ENCODE measurements around the gene HSD3B1. TPM values are rescaled to one million over a fixed set of nuclear protein-coding genes. Genes with fewer than 3 reads are reported as not detected.
"Not testable (repeated sequence)": the region's sequence is repeated elsewhere in the genome, so short reads cannot be mapped to it uniquely, and the experiment has no call there.

Gene HSD3B1
- total and polyA plus RNA-seq, 5 donors, result not detected

DNA sequence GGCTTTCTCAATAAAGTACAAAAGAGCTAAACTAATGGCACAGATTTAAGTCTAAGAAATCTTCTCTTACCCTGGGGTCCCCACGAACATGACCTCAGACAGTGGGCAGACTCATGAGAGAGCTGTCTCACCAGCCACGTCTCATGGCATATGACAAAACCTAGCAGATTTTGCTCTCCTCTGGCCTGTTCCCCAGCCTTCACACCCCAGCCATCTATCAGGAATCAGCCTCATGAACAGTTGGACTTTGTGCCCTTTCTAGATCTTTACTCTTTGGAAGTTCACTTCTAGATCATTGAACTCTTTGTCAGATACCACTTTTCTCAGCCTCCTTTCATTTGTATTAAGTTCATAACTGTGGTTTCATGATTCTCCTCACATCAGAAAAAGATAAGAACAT, 14.2 kb upstream of the HSD3B1 start:
- intact Hi-C loops (cut with DNase I), result no loop called here
- H3K27ac ChIP-seq (ENCODE audit: low read length), result no peak overlapping the region
- no peak overlapping the region for H3K4me3 ChIP-seq (ENCODE audit: low read length)
- no peak for ATAC-seq
- no peak for DNase-seq
- H3K9me3 ChIP-seq (ENCODE audit: control insufficient read depth, low read length), result peaks cover 2% of the 10 kb centered on the region
- H3K4me1 ChIP-seq (ENCODE audit: control insufficient read depth, insufficient read depth, low read length), result no peaks in the 10 kb centered on the region
- no peaks in the 10 kb centered on the region for H3K27me3 ChIP-seq (ENCODE audit: control insufficient read depth, insufficient read depth)
- 83% methylated on average over 2 of the region's 2 CpGs for WGBS

DNA sequence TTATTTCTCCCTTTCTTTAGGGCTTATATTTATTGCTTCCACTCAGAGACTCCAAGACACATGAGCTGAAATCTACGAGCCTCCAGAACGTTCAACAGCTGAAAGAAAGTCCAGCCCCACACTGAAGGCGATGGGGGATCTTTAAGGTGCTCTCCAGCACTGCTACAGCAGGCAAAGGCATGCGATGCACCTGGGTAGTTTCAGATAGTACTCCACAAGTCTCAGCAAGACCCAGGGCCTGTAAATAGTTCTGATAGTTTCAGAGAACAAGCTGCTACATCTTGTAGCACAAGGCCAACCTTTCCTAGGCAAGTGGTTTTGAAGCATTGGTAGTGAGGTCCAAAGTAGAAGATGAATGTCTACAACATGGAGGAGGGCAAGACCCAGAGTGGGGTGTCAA, 2.2 kb upstream of the HSD3B1 start:
- no peaks in the 10 kb centered on the region for H3K9me3 ChIP-seq (ENCODE audit: control insufficient read depth, low read length)
- no peak for DNase-seq
- H3K4me3 ChIP-seq (ENCODE audit: low read length), result no peak overlapping the region
- no peak for ATAC-seq
- no peaks in the 10 kb centered on the region for H3K4me1 ChIP-seq (ENCODE audit: control insufficient read depth, insufficient read depth, low read length)
- no peak overlapping the region for H3K27ac ChIP-seq (ENCODE audit: low read length)
- intact Hi-C loops (cut with DNase I), result no loop called here
- no peaks in the 10 kb centered on the region for H3K27me3 ChIP-seq (ENCODE audit: control insufficient read depth, insufficient read depth)
- WGBS, result 82% methylated on average over 4 of the region's 4 CpGs

DNA sequence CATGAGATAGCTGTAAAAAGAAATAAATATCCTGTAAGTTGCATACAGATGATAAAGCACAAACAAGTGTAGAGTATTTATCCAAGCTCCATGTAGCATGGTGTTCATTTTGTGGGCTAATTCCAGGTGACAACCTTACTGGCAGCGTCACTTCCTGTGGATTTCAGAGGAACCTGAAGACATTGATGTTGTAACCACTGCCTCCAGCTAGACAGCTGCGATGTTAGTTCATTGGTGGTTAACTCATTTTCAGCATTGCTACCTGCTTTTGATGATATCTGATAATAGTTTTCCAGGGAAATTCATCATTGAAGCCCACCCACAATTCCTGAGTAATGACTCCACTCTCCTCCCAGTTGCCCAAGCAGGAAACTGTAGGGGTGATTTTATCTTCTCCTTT, 3.0 kb downstream of the HSD3B1 start:
- WGBS, result 88% methylated on average over 2 of the region's 2 CpGs
- Histone ChIP-seq H3K4me1 (ENCODE audit: control insufficient read depth, insufficient read depth, low read length) (no peaks in the 10 kb centered on the region), H3K4me3 (ENCODE audit: low read length) (no peak overlapping the region), H3K27me3 (ENCODE audit: control insufficient read depth, insufficient read depth) (no peaks in the 10 kb centered on the region), H3K9me3 (ENCODE audit: control insufficient read depth, low read length) (no peaks in the 10 kb centered on the region), H3K27ac (ENCODE audit: low read length) (no peak overlapping the region)
- no peak for DNase-seq
- intact Hi-C loops (cut with DNase I), result no loop called here
- ATAC-seq, result no peak

DNA sequence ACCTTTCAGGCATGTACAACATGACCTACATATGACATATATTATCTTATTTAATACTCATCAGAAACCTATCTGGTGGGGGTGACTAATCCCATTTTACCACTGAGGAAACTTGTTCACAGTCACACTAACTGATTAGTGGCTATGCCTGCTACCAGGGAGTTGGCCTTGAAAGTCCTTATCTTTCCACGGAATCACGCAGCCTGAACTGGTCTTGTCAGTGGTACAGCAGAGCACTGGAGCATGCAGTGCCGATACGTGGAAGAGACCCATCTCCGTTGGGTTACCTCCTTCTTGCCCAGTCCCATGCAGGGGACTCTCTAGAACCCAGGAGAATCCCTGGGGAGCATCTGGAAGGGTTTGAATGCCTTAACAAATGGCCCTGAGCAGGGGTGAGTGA, 8.2 kb downstream of the HSD3B1 start:
- Histone ChIP-seq H3K27me3 (ENCODE audit: control insufficient read depth, insufficient read depth) (no peaks in the 10 kb centered on the region), H3K4me1 (ENCODE audit: control insufficient read depth, insufficient read depth, low read length) (no peaks in the 10 kb centered on the region), H3K4me3 (ENCODE audit: low read length) (no peak overlapping the region), H3K27ac (ENCODE audit: low read length) (no peak overlapping the region), H3K9me3 (ENCODE audit: control insufficient read depth, low read length) (peaks cover 2% of the 10 kb centered on the region)
- DNase-seq, result no peak
- no peak for ATAC-seq
- intact Hi-C loops (cut with DNase I), result no loop called here
- 90% methylated on average over 5 of the region's 5 CpGs for WGBS

DNA sequence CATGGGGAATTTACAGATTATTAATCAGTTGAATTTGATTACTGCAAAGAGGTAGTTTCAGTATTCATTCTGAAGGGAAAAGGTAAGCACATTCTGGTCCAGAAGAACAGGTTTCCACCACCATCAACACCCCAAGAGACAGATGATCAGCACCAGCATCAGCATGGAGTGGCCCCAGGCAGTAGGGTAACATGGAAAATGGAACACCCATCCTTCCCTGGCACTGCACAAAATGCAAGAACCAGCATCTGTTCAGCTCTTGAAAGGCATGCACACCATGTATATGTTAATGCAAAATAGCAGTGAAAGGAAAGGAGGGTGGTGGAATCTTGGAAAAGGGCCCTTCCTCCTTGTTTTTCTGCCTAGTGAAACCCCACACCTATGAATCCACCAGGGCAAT, 9.2 kb downstream of the HSD3B1 start:
- H3K27ac ChIP-seq (ENCODE audit: low read length), result no peak overlapping the region
- H3K27me3 ChIP-seq (ENCODE audit: control insufficient read depth, insufficient read depth), result no peaks in the 10 kb centered on the region
- no peaks in the 10 kb centered on the region for H3K4me1 ChIP-seq (ENCODE audit: control insufficient read depth, insufficient read depth, low read length)
- no peak overlapping the region for H3K4me3 ChIP-seq (ENCODE audit: low read length)
- peaks cover 2% of the 10 kb centered on the region for H3K9me3 ChIP-seq (ENCODE audit: control insufficient read depth, low read length)
- DNase-seq (no peak), ATAC-seq (no peak)
- intact Hi-C loops (cut with DNase I), result no loop called here

DNA sequence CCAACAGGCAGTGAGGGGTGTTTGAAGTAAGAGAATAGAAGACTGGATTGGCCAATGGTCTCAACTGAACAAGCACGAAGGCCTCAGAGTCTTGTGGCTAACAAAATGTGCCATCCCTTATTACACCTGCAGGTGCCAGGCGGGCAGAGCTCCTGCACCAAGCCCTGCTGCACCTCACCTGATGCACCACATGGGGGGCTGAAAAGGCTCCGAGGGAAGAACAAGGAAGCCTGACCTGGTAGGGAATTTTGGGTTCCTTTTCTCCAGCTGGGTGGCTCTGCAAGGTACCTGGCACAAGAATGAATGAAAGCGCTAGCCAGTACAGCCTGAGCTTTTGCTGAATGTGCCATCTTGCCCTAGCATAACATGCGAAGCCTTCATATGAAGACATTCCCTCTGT, 9.7 kb downstream of the HSD3B1 start:
- Histone ChIP-seq H3K9me3 (ENCODE audit: control insufficient read depth, low read length) (peaks cover 2% of the 10 kb centered on the region), H3K27me3 (ENCODE audit: control insufficient read depth, insufficient read depth) (no peaks in the 10 kb centered on the region), H3K4me3 (ENCODE audit: low read length) (no peak overlapping the region), H3K4me1 (ENCODE audit: control insufficient read depth, insufficient read depth, low read length) (no peaks in the 10 kb centered on the region), H3K27ac (ENCODE audit: low read length) (no peak overlapping the region)
- ATAC-seq (no peak), DNase-seq (no peak)
- intact Hi-C loops (cut with DNase I), result no loop called here
- 82% methylated on average over 5 of the region's 5 CpGs for WGBS

DNA sequence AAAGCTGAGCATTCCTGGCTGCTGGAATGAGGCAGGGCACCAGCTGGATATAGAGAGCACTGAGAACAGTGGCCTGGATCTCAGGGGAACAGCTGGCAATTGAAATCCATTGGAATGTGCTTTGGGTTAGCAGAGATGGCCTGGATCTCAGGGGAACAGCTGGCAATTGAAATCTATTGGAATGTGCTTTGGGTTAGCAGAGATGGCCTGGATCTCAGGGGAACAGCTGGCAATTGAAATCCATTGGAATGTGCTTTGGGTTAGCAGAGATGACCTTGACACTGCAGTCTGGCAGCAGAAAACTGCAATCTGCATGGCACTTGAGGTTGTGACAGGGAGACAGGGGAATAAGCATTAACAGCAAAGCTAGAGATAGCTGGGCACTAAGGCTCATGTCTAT, 10.7 kb downstream of the HSD3B1 start:
- ATAC-seq, result peak in 1 of 2 donors; percentile 55

DNA sequence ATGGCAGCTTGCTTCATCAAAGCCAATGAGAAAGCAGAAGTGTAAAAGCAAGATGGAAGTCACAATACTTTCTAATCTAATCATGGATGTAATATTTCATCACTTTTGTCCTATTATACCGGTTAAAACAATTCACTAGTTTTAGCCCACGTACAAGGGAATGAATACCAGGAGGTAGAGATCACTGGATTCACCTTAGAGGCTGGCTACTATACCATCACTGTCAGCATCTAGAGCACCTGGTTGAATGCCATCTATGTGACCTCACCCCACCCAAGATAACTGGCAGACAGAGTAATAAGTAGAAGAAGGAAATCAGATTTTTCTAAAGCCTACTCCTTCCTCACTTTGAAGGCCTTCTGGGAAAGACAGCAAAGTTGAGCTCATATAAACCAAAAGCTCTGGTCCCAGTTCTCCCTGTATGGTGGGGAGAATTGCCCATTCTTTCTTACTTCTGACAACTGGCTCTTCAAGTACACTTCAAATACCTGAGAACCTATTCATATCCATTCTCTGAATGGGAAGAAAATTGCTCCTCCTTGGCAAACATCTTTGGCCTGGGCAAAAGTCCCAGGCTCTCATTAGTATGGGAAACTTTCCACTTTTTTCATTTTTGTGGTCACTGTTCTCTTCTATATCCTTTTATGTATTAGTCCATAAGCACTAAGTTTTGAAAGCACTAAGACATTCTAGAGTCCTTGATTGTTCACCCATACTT, 24.8 kb downstream of the HSD3B1 start:
- intact Hi-C loops (cut with DNase I), result no loop called here
- no peak for ATAC-seq
- WGBS, result 76% methylated on average over 2 of the region's 2 CpGs

More for the DNA sequence above, 10.7 kb downstream of the HSD3B1 start:
- DNase-seq; intact Hi-C loops (cut with DNase I); H3K4me3 ChIP-seq (ENCODE audit: low read length); H3K27me3 ChIP-seq (ENCODE audit: control insufficient read depth, insufficient read depth); H3K27ac ChIP-seq (ENCODE audit: low read length); H3K4me1 ChIP-seq (ENCODE audit: control insufficient read depth, insufficient read depth, low read length); H3K9me3 ChIP-seq (ENCODE audit: control insufficient read depth, low read length): not testable (repeated sequence)

DNA sequence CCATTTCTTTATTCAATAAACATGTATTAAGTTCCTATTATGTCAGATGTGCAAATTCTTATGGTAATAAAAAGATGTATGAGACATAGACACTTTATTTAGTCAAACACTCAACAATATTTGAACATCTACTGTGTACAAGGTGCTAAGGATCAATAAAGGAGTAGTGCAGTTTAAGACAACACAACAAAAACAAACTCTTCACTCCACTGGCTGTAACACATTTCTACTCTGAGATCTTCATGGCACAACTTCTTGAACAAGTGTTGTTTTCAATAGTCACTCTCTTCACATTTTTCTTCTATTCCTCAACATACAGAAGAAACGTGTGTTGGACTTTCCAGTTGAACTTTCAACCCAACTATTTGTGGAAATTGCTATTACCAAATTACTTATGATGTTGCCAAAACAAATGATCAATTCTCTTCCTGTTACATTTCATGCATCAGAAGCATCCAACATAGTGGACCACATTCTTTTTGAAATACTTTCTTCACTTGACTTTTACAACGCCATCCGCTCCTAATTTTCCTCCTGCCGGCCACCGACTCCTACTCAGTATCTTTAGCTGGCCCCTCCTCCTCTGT, 25.4 kb downstream of the HSD3B1 start:
- ATAC-seq, result no peak
- H3K4me3 ChIP-seq (ENCODE audit: low read length), result no peak overlapping the region
- WGBS, result 87% methylated on average over 5 of the region's 5 CpGs
- DNase-seq, result no peak
- no peaks in the 10 kb centered on the region for H3K9me3 ChIP-seq (ENCODE audit: control insufficient read depth, low read length)
- H3K27me3 ChIP-seq (ENCODE audit: control insufficient read depth, insufficient read depth), result no peaks in the 10 kb centered on the region
- intact Hi-C loops (cut with DNase I), result no loop called here
- no peak overlapping the region for H3K27ac ChIP-seq (ENCODE audit: low read length)
- H3K4me1 ChIP-seq (ENCODE audit: control insufficient read depth, insufficient read depth, low read length), result no peaks in the 10 kb centered on the region

More for the DNA sequence above, 24.8 kb downstream of the HSD3B1 start:
- DNase-seq, result no peak
- Histone ChIP-seq H3K27me3 (ENCODE audit: control insufficient read depth, insufficient read depth) (no peaks in the 10 kb centered on the region), H3K4me3 (ENCODE audit: low read length) (no peak overlapping the region), H3K4me1 (ENCODE audit: control insufficient read depth, insufficient read depth, low read length) (no peaks in the 10 kb centered on the region), H3K9me3 (ENCODE audit: control insufficient read depth, low read length) (peaks cover under 1% of the 10 kb centered on the region), H3K27ac (ENCODE audit: low read length) (no peak overlapping the region)

DNA sequence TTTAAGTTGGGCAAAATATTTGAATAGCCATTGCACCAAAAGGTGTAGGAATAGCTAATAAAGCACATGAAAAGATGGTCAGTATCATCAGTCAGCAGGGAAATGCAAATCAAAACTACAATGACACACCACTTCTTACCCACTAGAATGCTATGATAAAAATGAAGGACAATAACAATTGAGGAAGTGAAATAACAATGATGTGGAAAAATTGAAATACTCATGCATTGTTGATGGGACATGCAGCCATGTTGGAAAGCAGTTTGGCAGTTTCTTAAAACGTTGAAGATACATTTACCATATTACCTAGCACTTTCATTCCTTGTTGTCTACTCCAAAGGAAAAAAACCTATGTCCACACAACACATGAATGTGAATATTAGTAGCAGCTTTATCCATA, 28.4 kb downstream of the HSD3B1 start:
- intact Hi-C loops (cut with DNase I), result no loop called here
- WGBS, result 57% methylated on average over 1 of the region's 1 CpG

DNA sequence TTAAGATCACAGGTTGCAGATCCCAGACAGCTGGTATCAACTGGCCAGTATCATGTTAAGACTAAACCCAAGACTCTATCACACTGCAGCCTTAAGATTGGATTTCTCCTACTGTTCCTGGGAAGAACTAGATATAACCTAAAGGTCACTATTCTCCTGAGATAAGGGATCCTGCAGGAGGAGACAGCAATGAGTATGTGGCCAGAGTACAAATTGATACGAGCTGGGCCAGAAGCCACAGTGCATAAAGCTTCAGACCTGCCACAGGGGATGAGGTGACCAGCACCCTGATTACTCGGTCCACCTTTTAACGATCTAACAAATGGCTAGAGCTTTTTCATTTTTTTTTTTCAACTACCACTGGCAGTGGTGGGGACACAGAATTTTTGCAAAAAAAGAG, 31.0 kb downstream of the HSD3B1 start:
- WGBS, result 75% methylated on average over 3 of the region's 3 CpGs
- ATAC-seq (no peak), DNase-seq (no peak)
- Histone ChIP-seq H3K27me3 (ENCODE audit: control insufficient read depth, insufficient read depth) (no peaks in the 10 kb centered on the region), H3K9me3 (ENCODE audit: control insufficient read depth, low read length) (no peaks in the 10 kb centered on the region), H3K27ac (ENCODE audit: low read length) (no peak overlapping the region), H3K4me1 (ENCODE audit: control insufficient read depth, insufficient read depth, low read length) (no peaks in the 10 kb centered on the region), H3K4me3 (ENCODE audit: low read length) (no peak overlapping the region)
- intact Hi-C loops (cut with DNase I), result no loop called here

More for the DNA sequence above, 28.4 kb downstream of the HSD3B1 start:
- Histone ChIP-seq H3K27ac (ENCODE audit: low read length) (no peak overlapping the region), H3K4me1 (ENCODE audit: control insufficient read depth, insufficient read depth, low read length) (no peaks in the 10 kb centered on the region), H3K4me3 (ENCODE audit: low read length) (no peak overlapping the region), H3K9me3 (ENCODE audit: control insufficient read depth, low read length) (no peaks in the 10 kb centered on the region), H3K27me3 (ENCODE audit: control insufficient read depth, insufficient read depth) (no peaks in the 10 kb centered on the region)
- DNase-seq, result no peak
- no peak for ATAC-seq

DNA sequence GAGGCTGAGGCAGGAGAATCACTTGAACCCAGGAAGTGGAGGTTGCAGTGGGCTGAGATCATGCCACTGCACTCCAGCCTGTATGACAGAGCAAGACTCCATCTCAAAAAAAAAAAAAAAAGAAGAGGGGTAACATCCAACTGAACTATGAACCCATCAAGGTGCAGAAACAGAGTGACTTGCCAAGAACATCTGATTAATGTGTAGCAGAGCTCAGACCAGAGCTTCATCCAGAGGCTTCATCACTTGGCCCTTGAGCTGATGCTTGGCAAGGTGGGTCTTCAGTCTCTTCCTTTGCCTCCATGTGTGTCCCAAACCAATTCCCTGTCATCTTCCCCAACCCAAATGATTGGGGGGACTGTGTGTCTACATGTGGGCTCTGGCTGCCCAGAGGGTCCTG, 32.6 kb downstream of the HSD3B1 start:
- Histone ChIP-seq H3K9me3 (ENCODE audit: control insufficient read depth, low read length) (no peaks in the 10 kb centered on the region), H3K4me1 (ENCODE audit: control insufficient read depth, insufficient read depth, low read length) (no peaks in the 10 kb centered on the region), H3K4me3 (ENCODE audit: low read length) (no peak overlapping the region), H3K27me3 (ENCODE audit: control insufficient read depth, insufficient read depth) (no peaks in the 10 kb centered on the region), H3K27ac (ENCODE audit: low read length) (no peak overlapping the region)
- ATAC-seq (no peak), DNase-seq (no peak)
- intact Hi-C loops (cut with DNase I), result no loop called here

Data from right cardiac atrium (tissue), 5 donors.